ENCODE data around the gene AXIN2.
"Not testable (repeated sequence)": the region's sequence is repeated elsewhere in the genome, so short reads cannot be mapped to it uniquely, and the experiment has no call there.

AXIN2 gene

GRCh38 chr17:65515959-65516948 is 45.2 kb downstream of the AXIN2 start:
- no peak for DNase-seq

- no peak for DNase-seq
These were observed 45.9 kb downstream of the AXIN2 start for GRCh38 chr17:65515512-65515911.

DNA sequence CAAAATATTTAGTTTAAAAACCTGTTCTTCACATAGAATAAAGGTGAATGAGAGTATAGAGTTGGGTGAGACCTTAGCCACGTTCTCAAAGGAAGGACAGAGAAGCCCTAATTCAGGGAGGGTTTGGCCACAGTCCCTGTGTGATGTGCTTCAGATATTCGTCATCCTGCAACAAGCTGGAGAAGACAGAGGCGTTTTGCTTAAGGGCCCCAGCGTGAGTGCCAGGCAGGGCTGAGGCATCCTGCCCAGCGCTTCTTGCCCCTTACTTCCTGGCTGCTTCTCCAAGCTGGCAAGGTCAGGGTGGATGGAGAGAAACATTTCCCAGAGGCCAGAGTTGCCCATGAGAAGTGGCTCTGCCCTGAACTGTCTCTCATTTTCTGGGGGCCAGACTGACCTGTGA is 46.9 kb downstream of the AXIN2 start:
- no peak for DNase-seq

GRCh38 chr17:65514082-65514481 is 47.4 kb downstream of the AXIN2 start:
- DNase-seq: no peak

GRCh38 chr17:65511316-65511715 is 50.1 kb downstream of the AXIN2 start:
- DNase-seq: no peak

- DNase-seq: no peak
These were observed 52.4 kb downstream of the AXIN2 start for GRCh38 chr17:65509032-65509431.

- not testable (repeated sequence) for DNase-seq
These were observed 56.8 kb downstream of the AXIN2 start for GRCh38 chr17:65504673-65505072.

DNA sequence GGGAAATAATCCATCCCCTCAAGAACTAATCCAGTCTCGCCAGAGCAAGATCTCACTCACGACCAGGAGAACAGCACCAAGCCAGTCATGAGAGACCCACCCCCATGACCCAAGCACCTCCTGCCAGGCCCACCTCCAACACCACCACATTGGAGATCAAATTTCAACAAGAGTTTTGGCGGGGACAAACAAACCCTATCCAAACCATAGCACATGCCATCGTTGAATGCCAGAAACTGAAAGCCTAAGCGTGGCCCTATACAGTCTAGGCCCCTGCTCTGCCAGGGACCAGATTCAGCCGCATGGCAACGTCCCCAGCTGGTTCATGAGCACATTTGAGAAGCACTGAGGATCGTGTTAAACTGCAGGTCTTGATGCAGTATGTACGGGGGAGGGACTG is 57.3 kb downstream of the AXIN2 start:
- DNase-seq: no peak

DNA sequence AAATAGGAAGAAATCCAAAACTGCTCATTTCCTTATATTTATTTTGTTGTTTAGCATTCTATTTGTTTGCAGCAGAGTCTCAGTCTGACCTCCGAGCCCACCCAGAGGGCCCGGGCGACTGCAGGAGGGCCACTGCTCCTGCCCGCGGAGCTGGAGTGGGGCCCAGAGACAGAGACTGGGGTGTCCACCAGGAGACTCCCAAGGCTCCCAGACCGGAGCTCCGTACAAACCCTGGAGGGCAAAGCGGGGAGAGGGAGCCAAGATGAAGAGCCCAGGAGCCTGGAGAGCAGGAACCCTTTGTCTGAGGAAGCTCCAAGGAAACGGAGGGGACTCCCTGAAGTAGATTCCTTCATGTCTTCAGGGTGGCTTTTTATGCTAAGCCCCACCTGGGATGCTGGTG is 57.9 kb downstream of the AXIN2 start:
- no peak for DNase-seq

DNA sequence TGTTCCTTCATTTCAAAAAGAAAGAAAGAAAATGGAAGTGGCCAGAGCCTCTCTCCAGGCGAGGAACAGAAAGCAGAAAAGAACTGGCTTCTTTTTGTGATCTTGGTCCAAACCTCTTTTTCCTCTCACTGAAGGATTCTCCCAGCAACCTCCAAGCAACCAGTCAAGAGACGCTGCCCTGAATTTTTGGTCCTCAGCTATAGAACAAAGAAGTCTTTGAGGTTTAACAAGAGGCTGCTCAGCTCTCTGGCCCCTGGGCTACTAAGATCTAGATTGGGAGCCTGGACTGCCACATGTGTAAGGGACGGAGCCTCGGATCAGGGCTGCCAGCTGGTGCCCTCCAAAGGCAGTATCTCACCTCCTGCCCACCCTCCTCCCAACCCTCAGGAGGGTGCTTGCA is 62.6 kb downstream of the AXIN2 start:
- no peak for DNase-seq

GRCh38 chr17:65496801-65497200 is 64.6 kb downstream of the AXIN2 start:
- DNase-seq: no peak

DNA sequence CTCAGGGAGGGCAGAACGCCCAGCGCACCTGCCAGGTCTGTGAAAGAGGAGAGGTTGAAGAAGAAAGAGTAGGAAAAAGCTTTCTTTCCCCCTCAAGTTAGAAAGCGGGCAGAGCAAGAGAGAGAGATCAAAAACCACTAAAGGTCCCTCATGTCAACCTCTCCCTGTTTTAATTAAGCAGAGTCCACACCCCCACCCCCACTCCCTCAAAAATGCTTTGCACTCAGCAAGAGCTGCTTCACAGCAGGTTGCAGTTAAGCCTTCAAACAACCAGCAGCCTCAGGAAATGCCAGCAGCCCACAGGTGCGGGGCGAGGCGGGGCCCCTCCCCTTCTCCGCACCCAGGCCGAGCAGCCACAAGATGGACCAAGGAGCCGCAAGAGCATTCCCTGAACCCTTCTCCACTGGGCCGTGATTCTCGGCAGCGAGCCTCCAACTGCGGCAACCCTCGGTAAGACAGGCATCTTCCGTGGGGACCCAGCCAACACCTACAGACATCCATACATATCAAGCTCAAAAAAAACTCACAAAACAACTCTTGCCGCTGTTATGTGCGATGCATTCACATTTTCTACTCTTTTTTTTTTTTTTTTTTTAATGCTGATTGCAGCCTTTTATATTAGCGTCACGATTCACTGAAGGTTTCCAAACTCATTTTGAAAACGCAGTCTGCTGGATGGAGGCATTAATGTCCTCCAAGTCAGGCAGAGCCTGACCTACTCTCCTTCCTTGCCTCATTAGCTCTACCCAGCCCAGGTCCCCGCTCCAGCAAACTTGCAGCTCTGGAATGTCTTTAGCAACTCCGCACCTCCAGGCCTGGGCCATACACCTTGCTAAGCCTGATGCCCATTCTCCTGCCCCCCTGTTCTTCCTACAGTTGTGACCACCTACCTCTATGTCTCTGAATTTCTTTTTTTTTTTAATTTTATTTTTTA is 66.1 kb downstream of the AXIN2 start:
- DNase-seq: no peak

DNA sequence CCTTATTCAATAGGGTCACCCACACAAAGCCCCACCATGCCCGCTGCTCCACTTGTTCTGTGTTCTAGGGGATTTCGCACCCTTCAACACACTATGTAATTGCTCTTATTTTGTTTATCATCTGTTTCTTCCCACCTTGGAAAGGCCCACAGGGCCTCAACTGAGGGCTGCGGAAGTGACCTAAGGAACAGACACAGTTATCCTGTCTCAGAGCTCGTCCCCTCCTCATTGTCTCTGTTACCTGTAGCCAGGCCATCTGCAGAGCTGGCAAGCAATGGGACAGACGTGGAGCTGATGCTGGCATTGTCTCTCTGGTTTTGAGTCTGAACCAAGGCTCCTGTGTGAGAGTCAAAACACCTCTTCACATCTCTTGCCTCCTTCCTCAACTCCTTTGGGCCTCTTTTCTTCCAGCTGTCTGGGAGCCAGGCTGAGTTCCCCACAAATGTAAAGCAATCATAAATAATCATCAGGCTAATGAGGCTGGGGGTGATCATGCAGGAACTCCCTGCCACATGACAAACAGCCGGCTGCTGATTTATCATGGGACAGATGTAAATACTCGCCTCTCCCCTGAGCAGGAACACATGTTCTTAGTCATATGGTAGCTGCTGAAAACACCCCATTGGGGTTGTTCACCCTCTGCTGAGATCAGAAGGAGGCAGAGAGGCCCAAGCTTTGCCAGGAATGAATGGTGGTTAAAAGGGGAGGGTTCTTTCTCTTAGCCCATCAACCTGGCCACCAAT is 71.9 kb downstream of the AXIN2 start:
- peak; percentile 17 for DNase-seq

DNA sequence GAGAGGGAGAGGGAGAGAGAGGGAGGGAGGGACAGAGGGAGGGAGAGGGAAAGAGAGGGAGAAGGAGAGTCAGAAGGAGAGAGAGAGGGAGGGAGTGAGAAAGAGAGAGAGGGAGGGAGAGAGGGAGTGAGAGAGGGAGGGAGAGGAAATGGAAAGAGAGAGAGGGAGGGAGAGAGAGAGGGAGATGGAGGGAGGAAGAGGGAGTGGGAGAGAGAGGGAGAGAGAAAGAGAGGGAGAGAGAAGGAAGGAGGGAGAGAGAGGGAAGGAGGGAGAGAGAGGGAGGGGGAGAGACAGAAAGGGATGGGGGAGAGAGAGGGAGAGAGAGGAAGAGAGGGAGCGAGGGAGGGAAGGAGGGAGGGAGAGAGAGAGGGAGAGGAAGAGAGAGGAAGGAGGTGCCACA is 72.8 kb downstream of the AXIN2 start:
- DNase-seq: no peak

DNA sequence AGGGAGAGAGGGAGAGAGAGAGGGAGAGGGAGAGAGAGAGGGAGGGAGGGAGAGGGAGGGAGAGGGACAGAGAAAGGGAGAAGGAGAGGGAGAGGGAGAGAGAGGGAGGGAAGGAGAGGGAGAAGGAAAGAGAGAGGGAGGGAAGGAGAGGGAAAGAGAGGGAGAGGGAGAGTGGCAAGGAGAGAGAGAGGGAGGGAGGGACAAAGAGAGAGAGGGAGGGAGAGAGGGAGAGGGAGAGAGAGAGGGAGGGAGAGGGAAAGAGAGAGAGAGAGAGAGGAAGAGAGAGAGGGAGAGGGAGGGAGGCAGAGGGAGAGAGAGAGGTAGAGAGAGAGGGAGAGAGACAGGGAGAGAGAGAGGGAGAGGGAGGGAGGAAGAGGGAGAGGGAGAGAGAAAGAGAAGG is 73.5 kb downstream of the AXIN2 start:
- DNase-seq: no peak

- no peak for DNase-seq
These were observed 74.3 kb downstream of the AXIN2 start for GRCh38 chr17:65487161-65487560.

DNA sequence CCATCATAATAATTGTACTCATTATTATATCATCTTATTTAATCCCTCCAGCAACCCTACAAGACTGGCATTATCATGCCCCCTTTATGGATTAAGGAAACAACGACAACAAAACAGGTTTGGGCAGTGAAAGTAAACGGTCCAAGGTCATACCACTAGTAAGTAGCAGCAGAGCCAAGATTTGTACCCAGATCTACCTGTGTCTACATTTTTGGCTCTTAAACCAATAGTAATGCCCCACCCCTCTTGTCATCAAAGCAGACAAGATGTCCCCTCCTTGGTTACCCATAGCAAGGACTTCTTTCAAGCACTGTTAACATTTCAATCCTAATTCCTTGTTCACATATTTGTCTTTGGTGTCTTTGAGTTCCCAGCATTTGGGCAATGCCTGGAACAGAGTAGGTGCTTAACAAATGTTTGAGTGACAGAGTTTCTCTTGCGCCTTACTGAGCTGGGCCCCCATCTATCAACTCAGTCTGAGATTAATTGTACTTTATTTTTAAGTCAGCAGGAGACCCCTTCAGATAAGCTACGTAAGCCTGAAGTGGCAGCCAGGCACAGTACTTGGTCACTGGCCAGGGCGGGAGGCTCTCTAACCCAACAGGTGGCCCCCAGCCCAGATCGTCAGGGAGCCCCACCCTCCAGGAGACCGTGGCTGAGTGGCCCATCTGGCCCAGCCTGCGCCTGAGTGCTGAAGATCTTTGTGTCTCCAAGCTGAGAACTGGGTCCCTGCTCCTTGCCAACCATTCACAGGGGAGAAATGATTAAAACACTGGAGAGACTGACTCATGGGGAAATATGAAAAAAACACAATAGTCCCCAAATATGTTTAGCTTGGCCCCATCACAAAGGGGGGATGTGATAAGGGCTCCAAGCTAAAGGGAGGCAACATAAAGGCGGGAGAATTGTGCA is 75.8 kb downstream of the AXIN2 start:
- DNase-seq: peak; percentile 93

DNA sequence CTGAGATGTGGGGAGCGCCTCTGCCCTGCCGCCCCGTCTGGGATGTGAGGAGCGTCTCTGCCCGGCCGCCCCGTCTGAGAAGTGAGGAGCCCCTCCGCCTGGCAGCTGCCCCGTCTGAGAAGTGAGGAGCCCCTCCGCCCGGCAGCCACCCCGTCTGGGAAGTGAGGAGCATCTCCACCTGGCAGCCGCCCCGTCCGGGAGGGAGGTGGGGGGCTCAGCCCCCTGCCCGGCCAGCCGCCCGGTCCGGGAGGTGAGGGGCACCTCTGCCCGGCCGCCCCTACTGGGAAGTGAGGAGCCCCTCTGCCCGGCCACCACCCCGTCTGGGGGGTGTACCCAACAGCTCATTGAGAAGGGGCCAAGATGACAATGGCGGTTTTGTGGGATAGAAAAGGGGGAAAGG is 77.0 kb downstream of the AXIN2 start:
- DNase-seq: not testable (repeated sequence)

- DNase-seq: no peak
These were observed 78.0 kb downstream of the AXIN2 start for GRCh38 chr17:65483438-65483837.

- no peak for DNase-seq
These were observed 79.2 kb downstream of the AXIN2 start for GRCh38 chr17:65482201-65482600.

DNA sequence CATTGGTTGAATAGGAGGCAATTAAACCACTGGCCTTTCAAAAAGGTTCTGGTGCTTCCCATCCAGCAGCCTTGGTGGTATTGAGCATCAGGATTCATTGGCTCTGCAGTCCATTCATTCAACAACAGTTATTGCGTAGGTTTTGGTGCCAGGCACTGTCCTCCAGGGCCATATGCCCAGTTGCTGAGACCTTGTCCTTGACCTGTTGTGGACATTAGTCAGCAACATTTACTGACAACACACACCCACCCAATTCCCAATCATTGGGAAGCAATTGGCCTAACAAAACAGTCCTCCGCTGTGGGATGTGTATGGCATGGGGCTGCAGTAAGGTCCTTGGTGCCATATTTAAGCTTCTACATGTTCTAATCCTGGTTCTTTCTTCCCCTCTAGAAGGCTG is 82.2 kb downstream of the AXIN2 start:
- no peak for DNase-seq
